Kidney epithelial cell (primary cell): ENCODE measurements around the gene TMEM45A. TPM values are rescaled to one million over a fixed set of nuclear protein-coding genes. Genes with fewer than 3 reads are reported as not detected.

ENCODE experiments used
- DNase-seq: peaks from one replicate; pipeline ENCODE4 v3.0.0-alpha.2; 2010; ENCODE audit warnings: low read depth
- H3K27me3 ChIP-seq: 2 replicates; pipeline ENCODE4 v1.6.0; 2011; ENCODE audit warnings: low read length; ENCODE audit not compliant: control insufficient read depth, insufficient read depth
- H3K36me3 ChIP-seq: 2 replicates; pipeline ENCODE4 v1.5.1; 2011; ENCODE audit warnings: low read length; ENCODE audit not compliant: control insufficient read depth, insufficient read depth
- H3K4me3 ChIP-seq: 2 replicates; pipeline ENCODE4 v1.5.1; 2011; ENCODE audit warnings: low read depth, mild to moderate bottlenecking, control low read depth, low read length
- CTCF ChIP-seq: IDR thresholded peaks from 2 replicates; pipeline ENCODE4 v1.5.1; 2011; ENCODE audit warnings: mild to moderate bottlenecking, moderate library complexity, low read length, control low read depth, inconsistent platforms; ENCODE audit not compliant: insufficient read depth, poor library complexity, severe bottlenecking
- total RNA-seq: library from RNA; depleted of rRNA; stranded (reverse); fragments of >200 nt; gene quantifications from 2 replicates; pipeline ENCODE4 v1.2.3, GENCODE V29; 2015

The TMEM45A gene
- total RNA-seq, 1 donor from 2014 or later, result 10.2 TPM

GRCh38 chr3:100523050-100523760, 30.8 kb downstream of the TMEM45A start:
- Histone ChIP-seq H3K36me3 (no peaks in the 10 kb centered on the region), H3K27me3 (no peaks in the 10 kb centered on the region), H3K4me3 (no peak overlapping the region)
- DNase-seq, result no peak
- no peak for TF ChIP-seq CTCF

GRCh38 chr3:100525753-100526612, 33.6 kb downstream of the TMEM45A start:
- no peak overlapping the region for H3K4me3 ChIP-seq
- no peaks in the 10 kb centered on the region for H3K36me3 ChIP-seq
- peak; percentile 50 for DNase-seq
- H3K27me3 ChIP-seq, result no peaks in the 10 kb centered on the region
- TF ChIP-seq CTCF, result no peak

- no peak for DNase-seq
- no peak overlapping the region for H3K4me3 ChIP-seq
- H3K36me3 ChIP-seq, result no peaks in the 10 kb centered on the region
- H3K27me3 ChIP-seq, result no peaks in the 10 kb centered on the region
- TF ChIP-seq CTCF, result no peak
Observed at GRCh38 chr3:100526613-100527346, 34.4 kb downstream of the TMEM45A start.

- no peaks in the 10 kb centered on the region for H3K36me3 ChIP-seq
- no peak for TF ChIP-seq CTCF
- H3K27me3 ChIP-seq, result no peaks in the 10 kb centered on the region
- no peak for DNase-seq
- H3K4me3 ChIP-seq, result no peak overlapping the region
Observed at GRCh38 chr3:100527347-100527735, 34.9 kb downstream of the TMEM45A start.

GRCh38 chr3:100531093-100531492, 38.7 kb downstream of the TMEM45A start:
- TF ChIP-seq CTCF, result no peak
- Histone ChIP-seq H3K36me3 (no peaks in the 10 kb centered on the region), H3K4me3 (no peak overlapping the region), H3K27me3 (no peaks in the 10 kb centered on the region)
- DNase-seq, result no peak
